Osteoblast (primary cell): ENCODE results near the gene LMX1A. TPM values are rescaled to one million over a fixed set of nuclear protein-coding genes. Genes with fewer than 3 reads are reported as not detected.

Experiments used
- DNase-seq: peaks from one replicate; pipeline ENCODE4 v3.0.0; 2011; ENCODE audit warnings: low spot score, mixed read lengths; ENCODE audit not compliant: insufficient read length; ENCODE audit errors: missing footprints
- H2AFZ ChIP-seq: 2 replicates; pipeline ENCODE4 v1.6.0; 2011; ENCODE audit warnings: mild to moderate bottlenecking, low read length
- H3K27ac ChIP-seq: 2 replicates; pipeline ENCODE4 v1.5.1; 2011; ENCODE audit warnings: mild to moderate bottlenecking, low read depth, low read length, moderate library complexity
- H3K27me3 ChIP-seq: 2 replicates; pipeline ENCODE4 v1.6.0; 2012; ENCODE audit warnings: mild to moderate bottlenecking, control low read depth, inconsistent platforms, low read length, moderate library complexity; ENCODE audit not compliant: insufficient read depth
- H3K36me3 ChIP-seq: 2 replicates; pipeline ENCODE4 v1.5.1; 2011; ENCODE audit warnings: mild to moderate bottlenecking, low read length, control low read depth, moderate library complexity; ENCODE audit not compliant: insufficient read depth
- H3K4me1 ChIP-seq: 2 replicates; pipeline ENCODE4 v1.5.1; 2011; ENCODE audit warnings: mild to moderate bottlenecking, low read length, control low read depth, moderate library complexity; ENCODE audit not compliant: insufficient read depth
- H3K4me2 ChIP-seq: 2 replicates; pipeline ENCODE4 v1.6.0; 2011; ENCODE audit warnings: mild to moderate bottlenecking, low read length; ENCODE audit not compliant: insufficient read depth
- H3K4me3 ChIP-seq: fragments of 200-600 bp; sonication (generic); 3 replicates; pipeline ENCODE4 v1.5.1; 2012; ENCODE audit warnings: mild to moderate bottlenecking, low read length, inconsistent platforms; ENCODE audit not compliant: insufficient read depth
- H3K79me2 ChIP-seq: 2 replicates; pipeline ENCODE4 v1.6.0; 2012; ENCODE audit warnings: mild to moderate bottlenecking, low read length, control low read depth, inconsistent platforms; ENCODE audit not compliant: insufficient read depth
- H3K9me3 ChIP-seq: 2 replicates; pipeline ENCODE4 v1.5.1; 2011; ENCODE audit warnings: low read depth, low read length, control low read depth
- H4K20me1 ChIP-seq: 2 replicates; pipeline ENCODE4 v1.6.0; 2012; ENCODE audit warnings: mild to moderate bottlenecking, low read length, control low read depth; ENCODE audit not compliant: insufficient read depth
- total RNA-seq: library from RNA; depleted of rRNA; stranded (reverse); fragments of >200 nt; gene quantifications from 2 replicates; pipeline ENCODE4 v1.2.3, GENCODE V29; 2012
- TF ChIP-seq, protein P1 (sequence below): IDR thresholded peaks from 2 replicates; pipeline ENCODE4 v1.5.1; 2011; ENCODE audit warnings: mild to moderate bottlenecking, low read depth, low read length, moderate library complexity; ENCODE audit errors: extremely low read depth

LMX1A gene
- total RNA-seq, 1 donor = not detected

DNA sequence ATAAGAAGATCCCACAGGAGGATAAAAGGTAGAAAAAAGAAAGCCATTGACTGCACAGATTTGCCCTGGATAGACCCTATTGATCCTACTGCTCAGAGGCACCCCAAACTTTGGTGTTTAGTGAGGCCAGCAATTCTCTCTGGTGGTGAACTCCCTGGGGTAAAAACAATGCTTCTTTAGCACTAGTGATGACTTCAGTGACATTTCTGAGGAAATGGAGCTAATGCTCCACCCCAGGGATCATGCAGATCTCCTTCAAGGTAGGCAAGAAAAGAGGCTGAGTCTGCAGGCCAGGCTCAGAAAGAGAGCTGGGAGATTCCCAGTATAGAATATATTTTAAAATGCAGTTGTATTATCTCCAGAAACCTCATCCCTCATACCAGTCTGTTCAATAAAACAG, 140.3 kb downstream of the LMX1A start:
- Histone ChIP-seq H3K4me3 (no peak overlapping the region), H3K4me2 (no peak overlapping the region), H3K36me3 (no peaks in the 10 kb centered on the region), H2AFZ (no peak overlapping the region), H4K20me1 (no peaks in the 10 kb centered on the region), H3K4me1 (no peaks in the 10 kb centered on the region), H3K9me3 (no peaks in the 10 kb centered on the region), H3K27me3 (no peaks in the 10 kb centered on the region), H3K79me2 (no peaks in the 10 kb centered on the region), H3K27ac (no peak overlapping the region)
- no peak for DNase-seq
- TF ChIP-seq, protein P1, sequence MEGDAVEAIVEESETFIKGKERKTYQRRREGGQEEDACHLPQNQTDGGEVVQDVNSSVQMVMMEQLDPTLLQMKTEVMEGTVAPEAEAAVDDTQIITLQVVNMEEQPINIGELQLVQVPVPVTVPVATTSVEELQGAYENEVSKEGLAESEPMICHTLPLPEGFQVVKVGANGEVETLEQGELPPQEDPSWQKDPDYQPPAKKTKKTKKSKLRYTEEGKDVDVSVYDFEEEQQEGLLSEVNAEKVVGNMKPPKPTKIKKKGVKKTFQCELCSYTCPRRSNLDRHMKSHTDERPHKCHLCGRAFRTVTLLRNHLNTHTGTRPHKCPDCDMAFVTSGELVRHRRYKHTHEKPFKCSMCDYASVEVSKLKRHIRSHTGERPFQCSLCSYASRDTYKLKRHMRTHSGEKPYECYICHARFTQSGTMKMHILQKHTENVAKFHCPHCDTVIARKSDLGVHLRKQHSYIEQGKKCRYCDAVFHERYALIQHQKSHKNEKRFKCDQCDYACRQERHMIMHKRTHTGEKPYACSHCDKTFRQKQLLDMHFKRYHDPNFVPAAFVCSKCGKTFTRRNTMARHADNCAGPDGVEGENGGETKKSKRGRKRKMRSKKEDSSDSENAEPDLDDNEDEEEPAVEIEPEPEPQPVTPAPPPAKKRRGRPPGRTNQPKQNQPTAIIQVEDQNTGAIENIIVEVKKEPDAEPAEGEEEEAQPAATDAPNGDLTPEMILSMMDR = no peak

- H3K79me2 ChIP-seq = no peaks in the 10 kb centered on the region
- DNase-seq = no peak
- TF ChIP-seq, protein P1 = no peak
- no peaks in the 10 kb centered on the region for H3K27me3 ChIP-seq
- no peaks in the 10 kb centered on the region for H3K36me3 ChIP-seq
- H3K4me2 ChIP-seq = no peak overlapping the region
- no peak overlapping the region for H3K27ac ChIP-seq
- H3K4me3 ChIP-seq = no peak overlapping the region
- H3K9me3 ChIP-seq = no peaks in the 10 kb centered on the region
- H4K20me1 ChIP-seq = no peaks in the 10 kb centered on the region
- no peaks in the 10 kb centered on the region for H3K4me1 ChIP-seq
- H2AFZ ChIP-seq = no peak overlapping the region
Observed at GRCh38 chr1:165215676-165216075, 140.8 kb downstream of the LMX1A start.

- Histone ChIP-seq H3K79me2 (no peaks in the 10 kb centered on the region), H2AFZ (no peak overlapping the region), H3K4me3 (no peak overlapping the region), H3K9me3 (no peaks in the 10 kb centered on the region), H3K27ac (no peak overlapping the region), H3K4me1 (no peaks in the 10 kb centered on the region), H4K20me1 (no peaks in the 10 kb centered on the region), H3K4me2 (no peak overlapping the region), H3K27me3 (no peaks in the 10 kb centered on the region), H3K36me3 (no peaks in the 10 kb centered on the region)
- TF ChIP-seq, protein P1 = no peak
- DNase-seq = no peak
Observed at GRCh38 chr1:165212229-165212628, 144.3 kb downstream of the LMX1A start.

GRCh38 chr1:165207853-165208515, 148.5 kb downstream of the LMX1A start:
- H2AFZ ChIP-seq = no peak overlapping the region

More at GRCh38 chr1:165207853-165208515, 148.5 kb downstream of the LMX1A start:
- Histone ChIP-seq H3K4me3 (no peak overlapping the region), H3K4me1 (no peaks in the 10 kb centered on the region), H3K27me3 (no peaks in the 10 kb centered on the region), H3K79me2 (no peaks in the 10 kb centered on the region), H4K20me1 (no peaks in the 10 kb centered on the region), H3K36me3 (no peaks in the 10 kb centered on the region), H3K9me3 (no peaks in the 10 kb centered on the region), H3K4me2 (no peak overlapping the region), H3K27ac (no peak overlapping the region)
- TF ChIP-seq, protein P1 = no peak
- no peak for DNase-seq
